Keratinocyte (primary cell): ENCODE measurements around the gene ULK4. TPM values are rescaled to one million over a fixed set of nuclear protein-coding genes. Genes with fewer than 3 reads are reported as not detected.

Experiments used
- DNase-seq: peaks from one replicate; pipeline ENCODE4 v3.0.0-alpha.2; 2011; ENCODE audit warnings: low read depth, missing footprints, low spot score
- FAIRE-seq: peaks from 2 replicates; lab custom pipeline; 2011; peaks lifted over from hg19 to GRCh38; lab: Jason Lieb, UNC
- H2AFZ ChIP-seq: 2 replicates; pipeline ENCODE4 v1.6.0; 2012; ENCODE audit warnings: low read length, control low read depth, inconsistent platforms; ENCODE audit not compliant: control insufficient read depth
- H3K27ac ChIP-seq: 2 replicates; pipeline ENCODE4 v1.5.1; 2011; ENCODE audit warnings: low read length; ENCODE audit not compliant: control insufficient read depth, insufficient read depth
- H3K27me3 ChIP-seq: 3 replicates; pipeline ENCODE4 v1.6.0; 2011; ENCODE audit warnings: low read length; ENCODE audit not compliant: control insufficient read depth, insufficient read depth; ENCODE audit errors: extremely low read depth
- H3K36me3 ChIP-seq, 2 experiments: 2 replicates in 1 of 2; 3 replicates in 1 of 2; pipeline ENCODE4 v1.5.1; 2011; ENCODE audit warnings: low read length in 2 of 2, mild to moderate bottlenecking in 1 of 2; ENCODE audit not compliant: control insufficient read depth in 2 of 2, insufficient read depth in 2 of 2; ENCODE audit errors: extremely low read depth in 1 of 2
- H3K4me1 ChIP-seq: 3 replicates; pipeline ENCODE4 v1.5.1; 2011; ENCODE audit warnings: low read length; ENCODE audit not compliant: control insufficient read depth, insufficient read depth; ENCODE audit errors: extremely low read depth
- H3K4me2 ChIP-seq: 3 replicates; pipeline ENCODE4 v1.6.0; 2011; ENCODE audit warnings: low read depth, low read length; ENCODE audit not compliant: control insufficient read depth, insufficient read depth; ENCODE audit errors: extremely low read depth
- H3K4me3 ChIP-seq, 3 experiments: fragments of 200-600 bp in 1 of 3; sonication (generic) in 1 of 3; 2 replicates in 2 of 3; 3 replicates in 1 of 3; pipeline ENCODE4 v1.5.1; 2011 to 2016; ENCODE audit warnings: low read length in 3 of 3, mild to moderate bottlenecking in 3 of 3, control low read depth in 2 of 3, inconsistent platforms in 1 of 3, low read depth in 1 of 3, mixed read lengths in 1 of 3, mixed run types in 1 of 3, moderate library complexity in 1 of 3; ENCODE audit not compliant: control insufficient read depth in 2 of 3, insufficient read depth in 2 of 3; ENCODE audit errors: extremely low read depth in 1 of 3
- H3K79me2 ChIP-seq: 2 replicates; pipeline ENCODE4 v1.6.0; 2012; ENCODE audit warnings: low read length; ENCODE audit not compliant: control insufficient read depth, insufficient read depth
- H3K9ac ChIP-seq: 3 replicates; pipeline ENCODE4 v1.6.0; 2011; ENCODE audit warnings: low read length; ENCODE audit not compliant: control insufficient read depth, insufficient read depth; ENCODE audit errors: extremely low read depth
- H3K9me1 ChIP-seq: 3 replicates; pipeline ENCODE4 v1.6.0; 2011; ENCODE audit warnings: low read length; ENCODE audit not compliant: control insufficient read depth, insufficient read depth; ENCODE audit errors: extremely low read depth
- H3K9me3 ChIP-seq: 2 replicates; pipeline ENCODE4 v1.5.1; 2012; ENCODE audit warnings: low read depth, low read length; ENCODE audit not compliant: control insufficient read depth
- H4K20me1 ChIP-seq: 3 replicates; pipeline ENCODE4 v1.6.0; 2011; ENCODE audit warnings: low read length; ENCODE audit not compliant: control insufficient read depth, insufficient read depth; ENCODE audit errors: extremely low read depth
- EZH2 ChIP-seq: IDR thresholded peaks from one replicate; pipeline ENCODE4 v1.6.1; 2012; ENCODE audit warnings: inconsistent platforms, mild to moderate bottlenecking, low read length, moderate library complexity
- dilution Hi-C: fragments of 300-500 bp; cut with MboI; formaldehyde crosslinking; loops from one replicate; pipeline ENCODE4 v1.7.0; 2020; ENCODE audit warnings: low sequenced_read_pairs; ENCODE audit not compliant: extremely low pct_ligation_motif_present
- polyA plus RNA-seq, 5 experiments: library from polyadenylated mRNA; depleted of rRNA in 3 of 5; stranded (reverse) in 3 of 5; stranded (forward) in 1 of 5; unstranded in 1 of 5; fragments of >200 nt; gene quantifications; 1 replicate in 1 of 5; 2 replicates in 3 of 5; 3 replicates in 1 of 5; pipeline versions ENCODE4 v1.2.1 to v1.2.3, GENCODE V29; 2011 to 2012; ENCODE audit warnings: missing spikeins in 2 of 5, low read depth in 1 of 5, low replicate concordance in 1 of 5
- TF ChIP-seq, protein P1 (sequence below), 3 experiments: IDR thresholded peaks in 1 of 3; conservative IDR thresholded peaks in 1 of 3; optimal IDR thresholded peaks in 1 of 3; 2 replicates in 2 of 3; 3 replicates in 1 of 3; pipeline versions ENCODE3 to v1.5.1; 2011; ENCODE audit warnings: low read length in 3 of 3, mild to moderate bottlenecking in 3 of 3, moderate library complexity in 2 of 3, control low read depth in 1 of 3, inconsistent platforms in 1 of 3; ENCODE audit not compliant: insufficient read depth in 2 of 3; ENCODE audit errors: extremely low read depth in 1 of 3

Gene ULK4
- polyA plus RNA-seq, 1 donor (not counting 4 experiments of a cell fraction or from before 2014, with no cell fraction given), result 6.1 TPM

DNA sequence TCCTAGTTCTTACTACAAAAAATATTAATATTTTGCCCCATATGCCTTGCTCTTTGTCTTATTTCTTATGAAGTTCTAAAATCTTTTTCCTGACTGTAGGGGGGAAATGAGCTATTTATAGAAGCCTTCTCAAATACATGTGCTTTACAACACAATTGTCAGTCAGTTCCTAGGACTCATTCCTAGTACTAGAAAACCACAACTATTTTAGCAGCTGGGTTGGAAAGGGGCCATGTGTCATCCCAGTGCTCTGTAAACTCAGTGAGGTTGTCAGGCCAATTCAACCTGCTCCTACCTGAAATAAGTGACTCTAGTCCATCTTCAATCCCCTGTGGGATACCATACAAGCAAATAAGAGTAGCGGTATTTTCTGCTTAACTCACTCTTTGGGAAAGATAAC is 153.8 kb downstream of the ULK4 start:
- DNase-seq, result no peak
- Histone ChIP-seq H3K4me3 (no peak overlapping the region), H3K9me3 (no peaks in the 10 kb centered on the region), H3K79me2 (no peaks in the 10 kb centered on the region), H4K20me1 (no peaks in the 10 kb centered on the region), H3K9ac (no peak overlapping the region), H3K9me1 (no peaks in the 10 kb centered on the region), H3K36me3 (no peaks in the 10 kb centered on the region), H3K27me3 (no peaks in the 10 kb centered on the region), H3K4me1 (no peaks in the 10 kb centered on the region), H3K4me2 (no peak overlapping the region), H3K27ac (no peak overlapping the region), H2AFZ (no peak overlapping the region)
- no peak for FAIRE-seq
- dilution Hi-C loops, result no loop called here
- TF ChIP-seq EZH2, result no peak
- TF ChIP-seq, protein P1, sequence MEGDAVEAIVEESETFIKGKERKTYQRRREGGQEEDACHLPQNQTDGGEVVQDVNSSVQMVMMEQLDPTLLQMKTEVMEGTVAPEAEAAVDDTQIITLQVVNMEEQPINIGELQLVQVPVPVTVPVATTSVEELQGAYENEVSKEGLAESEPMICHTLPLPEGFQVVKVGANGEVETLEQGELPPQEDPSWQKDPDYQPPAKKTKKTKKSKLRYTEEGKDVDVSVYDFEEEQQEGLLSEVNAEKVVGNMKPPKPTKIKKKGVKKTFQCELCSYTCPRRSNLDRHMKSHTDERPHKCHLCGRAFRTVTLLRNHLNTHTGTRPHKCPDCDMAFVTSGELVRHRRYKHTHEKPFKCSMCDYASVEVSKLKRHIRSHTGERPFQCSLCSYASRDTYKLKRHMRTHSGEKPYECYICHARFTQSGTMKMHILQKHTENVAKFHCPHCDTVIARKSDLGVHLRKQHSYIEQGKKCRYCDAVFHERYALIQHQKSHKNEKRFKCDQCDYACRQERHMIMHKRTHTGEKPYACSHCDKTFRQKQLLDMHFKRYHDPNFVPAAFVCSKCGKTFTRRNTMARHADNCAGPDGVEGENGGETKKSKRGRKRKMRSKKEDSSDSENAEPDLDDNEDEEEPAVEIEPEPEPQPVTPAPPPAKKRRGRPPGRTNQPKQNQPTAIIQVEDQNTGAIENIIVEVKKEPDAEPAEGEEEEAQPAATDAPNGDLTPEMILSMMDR (optimal IDR thresholded peaks at IDR 0.05 in 1 of 3, IDR thresholded peaks at IDR 0.05 in 1 of 3, conservative IDR thresholded peaks at IDR 0.05 in 1 of 3; ENCODE audit: extremely low read depth in 1 of 3, insufficient read depth in 2 of 3, low read length in 3 of 3), result no peak

DNA sequence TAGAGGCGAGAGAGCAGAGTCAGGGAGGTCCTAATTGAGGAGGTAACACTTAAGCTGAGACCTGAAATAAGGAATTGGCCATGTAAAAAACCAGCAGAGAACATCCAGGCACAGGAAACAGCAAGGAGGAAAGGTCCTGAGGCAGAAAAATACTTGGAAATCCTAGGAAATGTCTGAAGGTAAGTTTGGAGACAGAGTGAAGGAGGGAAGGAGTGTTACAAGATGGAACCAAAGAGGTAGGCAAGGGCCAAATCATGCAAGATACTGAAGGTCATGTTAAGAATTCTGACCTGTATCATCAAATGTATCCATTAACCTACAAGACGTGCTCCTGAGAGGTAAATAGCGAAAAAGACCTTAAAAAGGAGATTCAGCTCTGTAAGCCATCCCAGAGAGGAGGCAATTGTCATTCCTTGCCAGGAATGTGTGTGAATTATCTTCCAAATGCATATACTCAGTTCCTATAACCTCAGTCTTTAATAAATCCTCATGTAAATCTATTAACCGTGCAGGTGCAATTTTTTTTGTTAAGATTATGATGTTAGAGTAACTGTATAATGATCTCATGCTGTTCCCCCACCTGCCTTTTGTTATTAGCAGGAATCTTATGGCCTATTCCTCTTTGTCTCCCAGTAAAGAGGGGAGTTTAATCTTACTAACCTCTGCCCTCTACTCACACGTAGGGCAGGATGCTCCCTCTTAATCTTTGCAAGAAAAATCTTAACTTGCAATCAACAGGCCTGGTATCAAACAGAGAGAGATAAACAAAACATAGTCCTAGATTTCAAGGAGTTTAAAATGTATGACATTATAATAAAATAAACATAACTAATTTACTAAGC is 166.9 kb downstream of the ULK4 start:
- Histone ChIP-seq H3K79me2 (no peaks in the 10 kb centered on the region), H3K9ac (no peak overlapping the region), H3K4me3 (no peak overlapping the region), H3K27ac (no peak overlapping the region), H2AFZ (no peak overlapping the region), H3K36me3 (no peaks in the 10 kb centered on the region), H3K9me1 (no peaks in the 10 kb centered on the region), H3K4me2 (no peak overlapping the region), H3K9me3 (no peaks in the 10 kb centered on the region), H3K27me3 (no peaks in the 10 kb centered on the region), H3K4me1 (no peaks in the 10 kb centered on the region), H4K20me1 (no peaks in the 10 kb centered on the region)
- FAIRE-seq, result no peak
- dilution Hi-C loops, result no loop called here
- DNase-seq, result no peak
- TF ChIP-seq, protein P1 (optimal IDR thresholded peaks at IDR 0.05 in 1 of 3, IDR thresholded peaks at IDR 0.05 in 1 of 3, conservative IDR thresholded peaks at IDR 0.05 in 1 of 3; ENCODE audit: extremely low read depth in 1 of 3, insufficient read depth in 2 of 3, low read length in 3 of 3), result no peak
- TF ChIP-seq EZH2, result no peak
